Measurements from ENCODE around the gene MARS1.
A peak's percentile ranks its signal among the peaks of the same experiment; 100 is the strongest.
"Not testable (repeated sequence)": the region's sequence is repeated elsewhere in the genome, so short reads cannot be mapped to it uniquely, and the experiment has no call there.

Gene MARS1

GRCh38 chr12:57487597-57488401, at the start of gene MARS1:
TSS of gene MARS1 (plus strand) at chr12:57488068. CDS start at chr12:57488091, 23 bp downstream.
- peak; percentile 88 to 89 for DNase-seq (ENCODE audit: low read depth in 2 of 2)

DNA sequence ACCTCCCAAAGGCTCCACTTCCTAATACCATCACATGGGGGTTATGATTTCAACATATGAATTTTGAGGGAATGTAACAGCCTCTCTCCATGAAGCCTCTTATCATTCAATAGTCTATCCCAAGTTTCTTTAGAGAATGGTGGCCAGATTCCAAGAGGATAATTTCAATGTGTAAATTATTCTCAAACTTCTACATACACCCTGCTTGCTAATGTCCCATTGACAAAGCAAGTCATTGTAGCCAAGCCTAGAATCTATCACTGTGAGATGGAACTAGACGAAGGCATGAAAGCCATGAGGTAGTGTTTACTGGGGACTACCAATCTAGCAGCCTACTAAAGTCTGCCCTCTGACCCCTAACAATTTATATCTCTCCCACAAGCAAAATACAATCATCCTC, 49.5 kb upstream of the MARS1 start:
- no peak for DNase-seq (ENCODE audit: low read depth in 2 of 2)

DNA sequence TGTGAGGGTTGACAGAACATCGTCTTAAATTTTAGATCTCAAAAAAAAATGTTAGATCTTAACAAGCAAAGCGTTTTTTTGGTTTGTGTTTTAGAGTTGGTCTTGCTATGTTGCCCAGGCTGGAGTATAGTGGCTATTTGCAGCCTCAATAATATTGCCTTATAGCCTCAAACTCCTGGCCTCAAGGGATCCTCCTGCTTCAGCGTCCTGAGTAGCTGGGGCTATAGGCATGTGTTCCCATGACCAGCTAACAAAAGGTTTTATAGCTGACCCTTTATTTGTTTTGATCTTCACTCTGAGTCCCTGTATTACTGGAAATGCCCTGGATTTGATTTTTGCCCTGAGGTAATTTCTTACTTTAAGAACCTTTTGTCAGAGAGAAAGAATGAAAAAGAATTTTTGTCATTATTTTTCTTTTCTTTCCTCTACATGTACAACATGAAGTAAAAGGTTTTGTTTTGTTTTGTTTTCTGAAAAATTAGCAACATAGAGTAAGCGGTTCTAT, 48.1 kb upstream of the MARS1 start:
- no peak for DNase-seq (ENCODE audit: low read depth in 2 of 2)

GRCh38 chr12:57441393-57441792, 46.5 kb upstream of the MARS1 start:
- DNase-seq (ENCODE audit: low read depth in 2 of 2): not testable (repeated sequence)

DNA sequence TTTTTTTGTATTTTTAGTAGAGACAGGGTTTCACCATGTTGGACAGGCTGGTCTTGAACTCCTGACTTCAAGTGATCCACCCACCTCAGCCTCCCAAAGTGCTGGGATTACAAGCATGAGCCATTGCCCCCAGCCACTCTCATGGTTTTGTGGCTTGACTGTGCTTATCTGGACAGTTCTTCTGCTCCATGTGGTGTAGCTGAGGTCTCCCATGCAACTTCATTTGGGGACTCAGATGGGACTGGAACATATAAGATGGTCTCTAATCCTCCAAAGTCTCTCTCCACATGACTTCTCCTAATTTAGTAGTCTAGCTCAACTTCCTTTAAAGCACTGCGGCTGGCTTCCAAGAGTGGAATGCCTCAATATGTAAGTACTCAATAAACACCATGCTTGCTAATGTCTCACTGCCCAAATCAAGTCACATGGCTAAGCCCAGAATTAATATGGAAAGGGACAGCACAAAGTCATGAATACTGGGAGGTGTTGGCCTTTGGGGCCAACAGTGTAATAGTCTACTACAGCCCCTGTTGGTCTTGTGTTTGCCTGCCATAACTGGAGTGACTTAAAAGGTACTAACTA, 45.9 kb upstream of the MARS1 start:
- no peak for DNase-seq (ENCODE audit: low read depth in 2 of 2)

GRCh38 chr12:57444337-57444736, 43.5 kb upstream of the MARS1 start:
- DNase-seq (ENCODE audit: low read depth in 2 of 2): not testable (repeated sequence)

- no peak for DNase-seq (ENCODE audit: low read depth in 2 of 2)
Observed at GRCh38 chr12:57444744-57445143, 43.1 kb upstream of the MARS1 start.

DNA sequence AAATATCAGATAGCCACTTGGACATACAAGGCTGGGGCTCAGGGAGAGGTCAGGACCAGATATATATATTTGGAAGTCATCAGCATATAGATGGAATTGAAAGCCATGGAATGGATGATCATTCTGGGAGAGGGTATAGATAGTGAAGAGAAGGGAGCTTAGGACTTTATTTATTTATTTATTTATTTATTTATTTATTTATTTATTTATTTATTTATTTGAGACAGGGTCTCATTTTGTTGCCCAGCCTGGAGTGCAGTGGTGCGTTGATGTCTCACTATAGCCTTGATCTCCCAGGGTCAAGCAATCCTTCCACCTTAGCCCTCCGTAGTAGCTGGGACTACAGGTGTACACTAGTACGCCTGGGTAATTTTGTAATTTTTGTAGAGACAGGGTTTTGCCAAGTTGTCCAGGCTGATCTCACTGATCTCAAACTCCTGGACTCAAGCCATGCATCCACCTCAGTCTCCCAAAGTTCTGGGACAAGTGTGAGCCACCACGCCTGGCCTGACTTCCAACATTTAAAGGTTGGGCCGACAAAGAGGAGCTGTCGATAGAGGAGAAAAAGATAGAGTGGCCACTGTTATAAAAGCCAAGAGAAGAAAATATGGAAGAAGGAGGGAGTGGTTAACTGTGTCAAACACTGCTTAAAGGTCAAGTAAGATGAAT, 41.4 kb upstream of the MARS1 start:
- no peak for DNase-seq (ENCODE audit: low read depth in 2 of 2)

- no peak for DNase-seq (ENCODE audit: low read depth in 2 of 2)
Observed at GRCh38 chr12:57448669-57449068, 39.2 kb upstream of the MARS1 start.

DNA sequence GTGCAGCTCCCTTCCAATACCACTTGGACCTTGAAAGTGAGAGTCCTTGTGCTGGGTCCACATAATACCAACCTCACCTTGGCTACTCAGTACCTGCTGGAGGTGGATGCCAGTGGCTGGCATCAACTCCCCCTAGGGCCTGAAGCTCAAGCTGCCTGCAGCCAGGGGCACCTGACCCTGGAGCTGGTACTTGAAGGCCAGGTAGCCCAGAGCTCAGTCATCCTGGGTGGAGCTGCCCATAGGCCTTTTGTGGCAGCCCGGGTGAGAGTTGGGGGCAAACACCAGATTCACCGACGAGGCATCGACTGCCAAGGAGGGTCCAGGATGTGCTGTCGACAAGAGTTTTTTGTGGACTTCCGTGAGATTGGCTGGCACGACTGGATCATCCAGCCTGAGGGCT, 38.5 kb upstream of the MARS1 start:
- DNase-seq (ENCODE audit: low read depth in 2 of 2): no peak

GRCh38 chr12:57450057-57450456, 37.8 kb upstream of the MARS1 start:
- DNase-seq (ENCODE audit: low read depth in 2 of 2): no peak

- DNase-seq (ENCODE audit: low read depth in 2 of 2): no peak
Observed at GRCh38 chr12:57451233-57451778, 36.6 kb upstream of the MARS1 start.

DNA sequence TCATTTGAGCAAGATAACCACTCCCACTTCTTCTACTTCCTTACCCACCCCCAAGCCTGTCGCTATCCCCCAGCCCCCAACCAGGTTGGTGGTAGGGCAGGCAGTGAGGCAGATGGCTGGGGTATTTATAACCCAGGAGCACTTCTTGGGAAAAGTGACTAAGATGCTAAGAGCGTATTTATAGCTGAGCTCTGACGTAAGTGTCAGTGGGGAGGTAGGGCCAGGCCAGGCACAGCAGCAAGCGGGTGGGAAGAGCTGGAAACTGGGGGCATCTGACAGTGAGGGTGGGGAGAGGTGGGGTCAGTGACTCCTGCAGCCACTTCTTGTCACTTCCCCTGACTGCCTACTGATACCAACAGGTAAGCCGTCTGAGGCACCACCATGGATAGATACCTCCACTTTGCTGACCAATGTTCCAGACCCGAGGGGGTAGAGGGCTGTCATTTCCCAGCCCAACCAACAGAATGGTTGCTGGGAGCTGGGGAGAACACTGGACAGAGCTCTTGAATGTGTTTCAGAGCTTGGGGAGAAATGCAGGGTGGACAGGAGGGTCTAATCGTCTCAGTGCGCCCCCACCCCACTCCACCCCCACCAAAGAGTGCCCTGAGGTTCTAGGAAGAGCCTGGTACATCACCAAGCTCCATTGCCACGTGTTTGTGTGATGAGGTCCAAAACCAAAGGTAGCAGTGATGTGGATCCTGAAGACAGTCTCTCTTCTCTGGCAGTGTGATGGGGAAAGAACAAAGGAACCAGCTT, 35.5 kb upstream of the MARS1 start:
- no peak for DNase-seq (ENCODE audit: low read depth in 2 of 2)

DNA sequence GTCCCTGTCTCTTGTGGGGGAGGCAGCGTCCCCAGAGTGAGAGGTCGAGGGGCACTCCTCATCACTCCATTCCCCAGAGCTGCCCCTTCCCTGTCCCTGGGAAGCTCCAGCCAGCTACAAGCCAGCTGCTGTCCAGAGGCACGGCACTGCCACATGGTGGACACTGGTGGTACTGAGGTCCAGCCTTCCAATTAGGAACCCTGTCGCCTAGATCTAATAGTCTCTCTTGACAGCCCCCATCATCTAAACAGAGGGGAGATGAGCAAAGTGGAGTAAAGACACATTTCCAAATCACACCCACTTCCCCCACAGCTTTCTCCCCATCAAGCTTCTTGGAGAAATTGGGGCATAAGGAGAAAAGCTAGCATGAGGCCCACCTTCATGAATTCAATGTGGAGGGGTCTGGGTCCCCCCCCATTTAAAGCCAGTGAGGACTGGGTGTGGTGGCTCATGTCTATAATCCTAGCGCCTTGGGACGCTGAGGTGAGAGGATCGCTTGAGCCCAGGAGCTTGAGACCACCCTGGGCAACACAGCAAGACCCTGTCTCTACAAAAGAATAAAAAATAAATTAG, 34.8 kb upstream of the MARS1 start:
- peak in 1 of 2 donors; percentile 65 for DNase-seq (ENCODE audit: low read depth in 2 of 2)

- DNase-seq (ENCODE audit: low read depth in 2 of 2): no peak
Observed at GRCh38 chr12:57454213-57454565, 33.7 kb upstream of the MARS1 start.

DNA sequence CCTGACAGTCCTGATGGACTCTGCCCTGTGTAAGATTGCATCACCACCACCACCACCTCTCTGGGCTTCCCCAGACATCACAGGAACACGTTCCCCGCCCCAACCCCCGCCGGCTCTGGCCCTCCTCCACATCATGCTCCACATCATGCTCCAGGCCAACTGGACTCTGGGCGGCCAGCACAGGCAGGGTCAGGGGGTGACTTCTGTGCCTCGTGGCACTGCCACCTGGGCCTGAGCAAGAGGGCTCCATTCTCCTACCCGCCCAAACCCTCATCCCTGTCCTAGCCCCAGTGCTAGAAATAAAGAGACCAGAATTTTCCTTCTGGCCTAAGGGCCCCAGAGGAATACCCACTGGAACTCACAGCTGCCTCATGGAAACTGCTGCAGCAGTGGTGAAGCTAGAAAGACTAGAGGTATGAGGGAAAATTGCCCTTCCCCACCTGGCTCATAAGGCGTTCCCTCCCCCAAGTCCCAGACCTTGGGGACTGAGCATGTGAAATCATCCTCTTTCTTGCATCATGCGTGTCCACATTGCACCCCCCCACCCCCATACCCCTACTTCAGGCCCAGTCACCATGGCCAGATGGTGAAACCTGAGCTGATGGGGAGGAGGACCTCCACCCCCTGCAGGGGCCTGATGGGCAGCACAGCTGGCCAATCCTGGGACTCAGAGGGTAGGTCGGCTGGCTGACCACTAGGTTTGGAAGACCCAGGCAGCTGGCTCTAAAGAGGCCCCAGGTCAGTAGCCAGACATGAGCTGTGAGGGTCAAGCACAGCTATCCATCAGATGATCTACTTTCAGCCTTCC, 33.1 kb upstream of the MARS1 start, which contains the start of gene INHBE:
INHBE (plus strand) TSS at position 742 of the 808 bp plus-strand sequence. CDS start 230 bp downstream, outside the sequence.
- no peak for DNase-seq (ENCODE audit: low read depth in 2 of 2)

- no peak for DNase-seq (ENCODE audit: low read depth in 2 of 2)
Observed at GRCh38 chr12:57455374-57456144, 32.3 kb upstream of the MARS1 start.

- DNase-seq (ENCODE audit: low read depth in 2 of 2): no peak
Observed at GRCh38 chr12:57456145-57456700, 31.6 kb upstream of the MARS1 start.

Data from stimulated activated CD4-positive, alpha-beta T cell treated with anti-CD3 and anti-CD28 coated beads, Interleukin-15, amount 100 ng/mL, for 48 hours (primary cell).